ENCODE results near the gene NEDD4. TPM values are rescaled to one million over a fixed set of nuclear protein-coding genes. Genes with fewer than 3 reads are reported as not detected.

NEDD4 gene
- total and polyA plus RNA-seq, 12 donors, result 2.5 to 20.5 (median 9.5) TPM

- Histone ChIP-seq H3K36me3 (replicated peaks in 1 of 2) (no peaks in the 10 kb centered on the region), H3K4me1 (replicated peaks in 1 of 2) (peaks cover 0 to 4% of the 10 kb centered on the region in 2 donors), H3K27me3 (no peaks in the 10 kb centered on the region), H3K9me3 (replicated peaks in 1 of 3) (no peaks in the 10 kb centered on the region), H3K4me3 (no peak overlapping the region), H3K27ac (no peak overlapping the region)
- 85 to 98% (median 89%) methylated on average over 3 of the region's 3 CpGs for WGBS, 4 donors
- TF ChIP-seq POLR2A (IDR thresholded peaks at IDR 0.05) (no peak), CTCF (IDR thresholded peaks at IDR 0.05) (no peak)
- DNase-seq, result no peak
- intact Hi-C loops (cut with DNase I), result no loop called here
Observed at GRCh38 chr15:55900019-55900418, 93.4 kb downstream of the NEDD4 start.

- Histone ChIP-seq H3K4me3 (no peak overlapping the region), H3K36me3 (replicated peaks in 1 of 2) (no peaks in the 10 kb centered on the region), H3K9me3 (replicated peaks in 1 of 3) (no peaks in the 10 kb centered on the region), H3K27me3 (no peaks in the 10 kb centered on the region), H3K4me1 (replicated peaks in 1 of 2) (peaks cover 0 to 4% of the 10 kb centered on the region in 2 donors), H3K27ac (no peak overlapping the region)
- WGBS, 4 donors, result 80 to 100% (median 94%) methylated on average over 1 of the region's 1 CpG
- no peak for DNase-seq
- intact Hi-C loops (cut with DNase I), result no loop called here
- TF ChIP-seq CTCF (IDR thresholded peaks at IDR 0.05), result no peak
- no peak for TF ChIP-seq POLR2A (IDR thresholded peaks at IDR 0.05)
Observed at GRCh38 chr15:55899537-55899936, 93.9 kb downstream of the NEDD4 start.

GRCh38 chr15:55897560-55898336 is 95.7 kb downstream of the NEDD4 start:
- Histone ChIP-seq H3K9me3 (replicated peaks in 1 of 3) (no peaks in the 10 kb centered on the region), H3K4me3 (no peak overlapping the region), H3K27ac (peak overlapping the region in 3 of 5 donors; percentile 23 to 67 (median 26)), H3K4me1 (replicated peaks in 1 of 2) (peaks cover 0 to 4% of the 10 kb centered on the region in 2 donors), H3K36me3 (replicated peaks in 1 of 2) (no peaks in the 10 kb centered on the region), H3K27me3 (no peaks in the 10 kb centered on the region)
- DNase-seq, result peak; percentile 39 to 80 (median 56)
- intact Hi-C loops (cut with DNase I), result no loop called here
- 32 to 40% (median 34%) methylated on average over 6 of the region's 6 CpGs for WGBS, 4 donors
- TF ChIP-seq POLR2A (IDR thresholded peaks at IDR 0.05), result no peak
- TF ChIP-seq CTCF (IDR thresholded peaks at IDR 0.05), result peak; percentile 64 to 74 (median 70)

- intact Hi-C loops (cut with DNase I), result no loop called here
- WGBS, 4 donors, result 69 to 83% (median 77%) methylated on average over 3 of the region's 3 CpGs
- Histone ChIP-seq H3K27me3 (no peaks in the 10 kb centered on the region), H3K9me3 (replicated peaks in 1 of 3) (no peaks in the 10 kb centered on the region), H3K4me1 (replicated peaks in 1 of 2) (peaks cover 0 to 4% of the 10 kb centered on the region in 2 donors), H3K27ac (peak overlapping the region in 1 of 5 donors; percentile 6), H3K4me3 (peak overlapping the region in 1 of 4 donors; percentile 6), H3K36me3 (replicated peaks in 1 of 2) (no peaks in the 10 kb centered on the region)
- no peak for DNase-seq
- TF ChIP-seq CTCF (IDR thresholded peaks at IDR 0.05) (no peak), POLR2A (IDR thresholded peaks at IDR 0.05) (no peak)
Observed at GRCh38 chr15:55894399-55894965, 98.9 kb downstream of the NEDD4 start.
